ENCODE data around the gene C1orf159. TPM values are rescaled to one million over a fixed set of nuclear protein-coding genes. Genes with fewer than 3 reads are reported as not detected.
A peak's percentile ranks its signal among the peaks of the same experiment; 100 is the strongest.

Gene C1orf159
- total RNA-seq = 1 to 10 TPM; 4.4 to 4.6 TPM

GRCh38 chr1:1115786-1116700 is at the start of gene C1orf159:
C1orf159 (minus strand) TSS chr1:1116089; CDS start chr1:1091543, 24,546 bp downstream.
- Histone ChIP-seq H3K27me3 (no peaks in the 10 kb centered on the region), H3K4me1 (peaks cover 0 to 14% of the 10 kb centered on the region in 2 donors), H3K36me3 (no peaks in the 10 kb centered on the region), H3K4me3 (peak within 1 kb of the TSS; percentile 98), H3K9me3 (peaks cover 0 to 6% of the 10 kb centered on the region in 2 donors), H3K27ac (peak within 1 kb of the TSS; percentile 75 to 81)
- DNase-seq (ENCODE audit: low spot score) = peak; percentile 99
- TF ChIP-seq, protein P1, sequence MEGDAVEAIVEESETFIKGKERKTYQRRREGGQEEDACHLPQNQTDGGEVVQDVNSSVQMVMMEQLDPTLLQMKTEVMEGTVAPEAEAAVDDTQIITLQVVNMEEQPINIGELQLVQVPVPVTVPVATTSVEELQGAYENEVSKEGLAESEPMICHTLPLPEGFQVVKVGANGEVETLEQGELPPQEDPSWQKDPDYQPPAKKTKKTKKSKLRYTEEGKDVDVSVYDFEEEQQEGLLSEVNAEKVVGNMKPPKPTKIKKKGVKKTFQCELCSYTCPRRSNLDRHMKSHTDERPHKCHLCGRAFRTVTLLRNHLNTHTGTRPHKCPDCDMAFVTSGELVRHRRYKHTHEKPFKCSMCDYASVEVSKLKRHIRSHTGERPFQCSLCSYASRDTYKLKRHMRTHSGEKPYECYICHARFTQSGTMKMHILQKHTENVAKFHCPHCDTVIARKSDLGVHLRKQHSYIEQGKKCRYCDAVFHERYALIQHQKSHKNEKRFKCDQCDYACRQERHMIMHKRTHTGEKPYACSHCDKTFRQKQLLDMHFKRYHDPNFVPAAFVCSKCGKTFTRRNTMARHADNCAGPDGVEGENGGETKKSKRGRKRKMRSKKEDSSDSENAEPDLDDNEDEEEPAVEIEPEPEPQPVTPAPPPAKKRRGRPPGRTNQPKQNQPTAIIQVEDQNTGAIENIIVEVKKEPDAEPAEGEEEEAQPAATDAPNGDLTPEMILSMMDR (IDR thresholded peaks at IDR 0.05) = no peak

- Histone ChIP-seq H3K27me3 (no peaks in the 10 kb centered on the region), H3K4me1 (no peaks in the 10 kb centered on the region), H3K27ac (no peak overlapping the region), H3K36me3 (no peaks in the 10 kb centered on the region), H3K9me3 (no peaks in the 10 kb centered on the region), H3K4me3 (no peak overlapping the region)
- DNase-seq (ENCODE audit: low spot score) = no peak
- TF ChIP-seq, protein P1 (IDR thresholded peaks at IDR 0.05) = no peak
Observed at GRCh38 chr1:1165485-1165884, 49.6 kb upstream of the C1orf159 start.

- Histone ChIP-seq H3K4me3 (no peak overlapping the region), H3K9me3 (no peaks in the 10 kb centered on the region), H3K27me3 (no peaks in the 10 kb centered on the region), H3K27ac (no peak overlapping the region), H3K4me1 (no peaks in the 10 kb centered on the region), H3K36me3 (no peaks in the 10 kb centered on the region)
- TF ChIP-seq, protein P1 (IDR thresholded peaks at IDR 0.05) = no peak
- no peak for DNase-seq (ENCODE audit: low spot score)
Observed at GRCh38 chr1:1164701-1165451, 49.0 kb upstream of the C1orf159 start.

DNA sequence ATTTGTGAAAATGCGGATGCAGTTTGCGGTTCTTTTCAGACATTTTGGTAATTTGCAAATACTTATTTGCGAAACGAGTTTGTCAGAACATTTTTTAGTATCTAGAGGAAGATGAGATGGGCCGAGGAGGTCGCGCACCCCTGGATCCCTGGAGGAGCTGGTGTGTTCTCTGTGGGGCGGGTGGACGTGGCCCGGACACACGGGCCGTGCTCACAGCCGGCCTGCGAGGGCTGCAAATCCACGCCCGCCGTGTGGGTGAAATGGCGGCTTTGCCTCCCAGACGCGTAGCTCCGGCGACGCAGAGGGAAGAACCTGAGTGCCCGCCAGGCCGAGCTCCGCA is 48.4 kb upstream of the C1orf159 start:
- H3K9me3 ChIP-seq = no peaks in the 10 kb centered on the region
- no peak overlapping the region for H3K27ac ChIP-seq
- H3K27me3 ChIP-seq = no peaks in the 10 kb centered on the region
- no peak overlapping the region for H3K4me3 ChIP-seq
- no peak for DNase-seq (ENCODE audit: low spot score)
- TF ChIP-seq, protein P1 (IDR thresholded peaks at IDR 0.05) = no peak
- H3K4me1 ChIP-seq = no peaks in the 10 kb centered on the region
- H3K36me3 ChIP-seq = no peaks in the 10 kb centered on the region

DNA sequence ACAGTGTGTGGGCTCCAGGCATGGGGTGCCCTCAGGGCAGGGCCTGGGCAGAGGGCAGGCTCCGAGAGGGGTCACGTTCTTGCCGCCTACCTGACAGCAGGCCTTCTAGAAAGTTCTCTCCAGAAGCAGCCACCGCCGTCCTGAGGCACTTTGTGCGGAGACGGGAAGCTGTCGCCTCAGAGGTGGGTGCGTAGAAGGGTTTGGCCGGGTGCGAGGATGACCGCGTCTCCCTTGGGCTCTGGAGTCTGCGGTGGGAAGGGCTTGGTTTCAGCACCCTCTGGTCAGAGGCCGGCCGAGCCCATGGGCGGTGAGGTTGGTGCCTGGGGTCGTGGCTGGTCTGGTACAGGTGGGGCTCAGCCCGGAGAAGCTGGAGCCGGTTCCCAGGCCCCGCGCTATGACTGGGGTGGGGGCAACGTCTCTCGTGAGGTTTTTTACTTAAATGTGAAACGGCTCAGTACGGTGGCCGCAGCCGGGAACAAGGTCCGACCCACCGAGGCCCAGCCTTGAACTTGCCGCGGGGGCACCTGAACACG is 47.7 kb upstream of the C1orf159 start:
- no peak overlapping the region for H3K27ac ChIP-seq
- no peak overlapping the region for H3K4me3 ChIP-seq
- no peaks in the 10 kb centered on the region for H3K27me3 ChIP-seq
- no peaks in the 10 kb centered on the region for H3K9me3 ChIP-seq
- no peak for DNase-seq (ENCODE audit: low spot score)
- H3K4me1 ChIP-seq = peaks cover 0 to 3% of the 10 kb centered on the region in 2 donors
- no peaks in the 10 kb centered on the region for H3K36me3 ChIP-seq
- TF ChIP-seq, protein P1 (IDR thresholded peaks at IDR 0.05) = no peak

All from right atrium auricular region (tissue), 2 donors.